SU-DHL-6 (cell line): ENCODE results near the gene DTHD1.

ENCODE experiments used
- CTCF ChIP-seq: fragments of 200-600 bp; sonication (generic); IDR thresholded peaks from one replicate; pipeline ENCODE4 v1.5.1; 2017; ENCODE audit warnings: antibody characterized with exemption, mild to moderate bottlenecking, low read length, moderate library complexity; ENCODE audit not compliant: insufficient read depth, poor library complexity, severe bottlenecking
- EZH2phosphoT487 ChIP-seq: fragments of 200-600 bp; sonication (generic), shearing (Covaris generic); conservative IDR thresholded peaks from 2 replicates; pipeline ENCODE4 v1.6.1; 2018; ENCODE audit warnings: mild to moderate bottlenecking, antibody characterized with exemption, low read length, moderate library complexity, mixed read lengths

GRCh38 chr4:36338973-36339372 lies 57.6 kb downstream of the DTHD1 start:
- no peak for TF ChIP-seq CTCF
- no peak for TF ChIP-seq EZH2phosphoT487
